Activated naive CD8-positive, alpha-beta T cell treated with anti-CD3 and anti-CD28 coated beads, Interleukin-2, amount 10 ng/mL, durations not matched to agents 7 days and 5 days (primary cell): ENCODE results near the gene DHX29. TPM values are rescaled to one million over a fixed set of nuclear protein-coding genes. Genes with fewer than 3 reads are reported as not detected.

Experiments
- ATAC-seq: fragments of 150-1000 bp; cut with Tn5 transposase; one replicate; pipeline ENCODE4 v1.10.0; 2021; ENCODE audit warnings: low read depth, moderate library complexity
- POLR2A ChIA-PET: fragments of 350-600 bp; sonication (Branson Sonifier 250); formaldehyde crosslinking; loops from one replicate; lab custom pipeline; 2021; ENCODE audit warnings: antibody characterized with exemption; lab: Charles Lee
- DNase-seq: peaks from one replicate; pipeline ENCODE4 v3.0.0; 2021
- H3K27ac Mint-ChIP-seq: one replicate; pipeline ENCODE4 v1.8.0; 2022; ENCODE audit warnings: mild to moderate bottlenecking, mixed read lengths
- H3K27me3 Mint-ChIP-seq: one replicate; pipeline ENCODE4 v1.8.0; 2022; ENCODE audit warnings: mild to moderate bottlenecking, moderate library complexity, mixed read lengths
- H3K36me3 Mint-ChIP-seq: one replicate; pipeline ENCODE4 v1.8.0; 2021; ENCODE audit warnings: mild to moderate bottlenecking, mixed read lengths
- H3K4me1 Mint-ChIP-seq: one replicate; pipeline ENCODE4 v1.8.0; 2021; ENCODE audit warnings: mixed read lengths
- H3K4me3 Mint-ChIP-seq: one replicate; pipeline ENCODE4 v1.8.0; 2022; ENCODE audit warnings: mild to moderate bottlenecking, moderate library complexity, mixed read lengths
- H3K9me3 Mint-ChIP-seq: one replicate; pipeline ENCODE4 v1.8.0; 2021; ENCODE audit warnings: mixed read lengths
- total RNA-seq, 2 experiments: library from RNA; stranded (reverse); gene quantifications; one replicate each; pipeline ENCODE4 v1.2.3, GENCODE V29; 2021

DHX29 gene
- total RNA-seq: 10 to 100 TPM; 17.4 to 18.9 TPM

DNA sequence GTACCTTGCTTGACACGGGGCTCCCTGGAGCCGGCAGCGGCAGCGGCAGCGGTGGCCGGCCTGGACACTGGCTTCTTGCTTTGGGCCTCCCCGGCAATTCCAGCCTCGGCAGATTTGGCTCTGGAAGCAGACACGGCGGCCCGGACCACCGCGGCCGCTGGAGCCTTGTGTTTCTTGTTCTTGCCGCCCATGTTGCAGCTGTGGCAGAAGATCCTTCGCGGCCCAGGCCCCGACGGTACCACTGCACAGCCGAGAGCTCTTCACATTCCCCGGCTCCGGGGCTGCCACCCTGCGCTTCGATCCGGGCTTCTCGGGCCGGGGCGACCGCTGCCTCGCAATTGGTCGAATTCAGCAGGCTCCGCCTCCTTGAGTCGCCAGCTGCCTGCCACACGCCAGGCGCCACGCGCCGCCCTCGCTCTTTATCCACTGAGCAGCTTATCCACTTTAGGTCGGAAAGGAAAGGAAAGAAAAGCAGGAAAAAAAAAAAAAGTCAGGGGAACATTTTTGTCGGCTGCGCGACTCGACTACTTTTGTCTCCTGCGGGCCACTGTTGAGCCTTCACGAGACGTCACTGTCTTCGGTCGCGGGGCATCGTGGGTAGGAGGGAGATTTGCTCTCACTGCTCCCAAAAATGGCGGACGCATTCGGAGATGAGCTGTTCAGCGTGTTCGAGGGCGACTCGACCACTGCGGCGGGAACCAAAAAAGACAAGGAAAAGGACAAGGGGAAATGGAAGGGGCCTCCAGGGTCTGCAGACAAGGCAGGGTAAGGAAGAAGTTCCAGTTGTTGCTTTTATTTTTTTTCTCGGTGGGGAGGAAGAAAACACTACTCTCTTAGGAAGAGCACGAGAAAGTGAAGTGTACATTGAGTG, at the start of gene DHX29, which contains the start of gene MTREX:
TSS of gene DHX29 (minus strand) at position 312 of the 871 bp plus-strand sequence. CDS start at position 191, 121 bp downstream.
TSS of gene MTREX (plus strand) at position 607 of the 871 bp plus-strand sequence. CDS start at position 632, 25 bp downstream.
- Mint-ChIP-seq H3K4me3 (no peak within 1 kb of the TSS), H3K9me3 (peaks cover 1% of the 10 kb centered on the region), H3K36me3 (peaks cover 21% of the 10 kb centered on the region), H3K27me3 (no peaks in the 10 kb centered on the region), H3K4me1 (peaks cover 12% of the 10 kb centered on the region), H3K27ac (no peak within 1 kb of the TSS)
- DNase-seq (peak; percentile 92), ATAC-seq (peak; percentile 97)
- POLR2A ChIA-PET: interaction anchor here (0.6 to 1.7 kb wide), 17 partner anchors 9 to 793 kb away, joined by 3 to 4 read pairs (median 3); no protein-coding TSS in a partner anchor

DNA sequence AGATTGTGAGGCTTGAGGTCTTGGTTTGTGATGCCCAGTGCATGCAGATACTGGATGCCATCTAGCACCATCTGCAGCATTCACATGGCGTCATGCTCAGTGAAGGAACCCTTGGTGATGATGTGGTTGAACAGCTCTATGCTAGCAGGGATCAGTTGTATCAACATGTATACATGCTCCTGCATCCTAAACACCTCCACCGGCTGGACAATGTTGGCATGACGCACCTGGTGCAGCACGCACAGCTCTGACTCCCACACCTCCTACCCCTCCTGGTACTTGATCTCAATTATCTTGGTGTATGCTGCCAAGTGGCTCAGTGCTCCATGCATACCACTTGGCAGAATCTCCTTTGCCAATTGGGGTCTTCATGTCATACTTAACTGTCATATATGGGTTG, 49.4 kb upstream of the DHX29 start:
- POLR2A ChIA-PET: no interaction called here
- Mint-ChIP-seq H3K4me3 (no peak overlapping the region), H3K27me3 (no peaks in the 10 kb centered on the region), H3K27ac (no peak overlapping the region), H3K9me3 (no peaks in the 10 kb centered on the region), H3K36me3 (peaks cover 44% of the 10 kb centered on the region), H3K4me1 (peaks cover 1% of the 10 kb centered on the region)
- ATAC-seq: no peak
- DNase-seq: no peak

- peaks cover 3% of the 10 kb centered on the region for H3K4me1 Mint-ChIP-seq
- peaks cover 43% of the 10 kb centered on the region for H3K36me3 Mint-ChIP-seq
- DNase-seq (no peak), ATAC-seq (no peak)
- POLR2A ChIA-PET: no interaction called here
- H3K9me3 Mint-ChIP-seq: no peaks in the 10 kb centered on the region
- H3K27me3 Mint-ChIP-seq: no peaks in the 10 kb centered on the region
- H3K4me3 Mint-ChIP-seq: no peak overlapping the region
- no peak overlapping the region for H3K27ac Mint-ChIP-seq
These were observed 43.3 kb upstream of the DHX29 start for GRCh38 chr5:55350754-55351153.

GRCh38 chr5:55347786-55348185, 40.3 kb upstream of the DHX29 start:
- DNase-seq: no peak
- Mint-ChIP-seq H3K4me1 (peaks cover 3% of the 10 kb centered on the region), H3K27ac (no peak overlapping the region), H3K9me3 (no peaks in the 10 kb centered on the region), H3K36me3 (peaks cover 32% of the 10 kb centered on the region), H3K4me3 (no peak overlapping the region), H3K27me3 (no peaks in the 10 kb centered on the region)
- no peak for ATAC-seq
- POLR2A ChIA-PET: no interaction called here

- peaks cover 24% of the 10 kb centered on the region for H3K36me3 Mint-ChIP-seq
- peaks cover 3% of the 10 kb centered on the region for H3K4me1 Mint-ChIP-seq
- DNase-seq (no peak), ATAC-seq (no peak)
- H3K27me3 Mint-ChIP-seq: no peaks in the 10 kb centered on the region
- no peak overlapping the region for H3K27ac Mint-ChIP-seq
- POLR2A ChIA-PET: no interaction called here
- no peak overlapping the region for H3K4me3 Mint-ChIP-seq
- H3K9me3 Mint-ChIP-seq: no peaks in the 10 kb centered on the region
These were observed 37.8 kb upstream of the DHX29 start for GRCh38 chr5:55345327-55345726.

DNA sequence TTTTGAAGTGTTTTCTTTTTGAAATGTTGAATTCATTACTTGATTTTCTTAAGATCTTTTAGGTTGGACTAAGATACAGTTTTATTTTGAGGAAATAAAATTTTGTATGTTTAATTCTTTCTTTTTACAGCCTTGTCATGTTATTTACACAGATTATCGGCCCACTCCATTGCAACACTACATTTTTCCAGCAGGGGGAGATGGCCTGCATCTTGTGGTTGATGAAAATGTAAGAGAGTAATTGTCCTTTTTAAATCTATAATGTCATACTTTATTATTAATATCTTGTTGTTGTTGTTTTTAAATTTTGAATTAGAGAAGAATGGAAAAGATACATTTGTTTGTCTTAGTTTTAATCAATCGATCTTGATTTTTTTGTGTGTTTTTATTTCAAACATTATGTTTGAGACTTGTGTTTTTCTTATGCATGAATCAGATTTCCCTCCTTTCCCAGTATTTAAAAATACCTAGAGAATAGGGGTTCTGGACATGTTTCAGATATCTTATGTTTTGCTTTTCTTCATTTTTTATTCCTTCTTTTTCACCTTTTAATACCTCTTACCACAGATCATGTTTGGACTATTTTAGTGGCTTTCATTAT, 37.0 kb upstream of the DHX29 start:
- H3K27me3 Mint-ChIP-seq: no peaks in the 10 kb centered on the region
- POLR2A ChIA-PET: no interaction called here
- H3K36me3 Mint-ChIP-seq: peaks cover 18% of the 10 kb centered on the region
- no peak overlapping the region for H3K27ac Mint-ChIP-seq
- H3K4me1 Mint-ChIP-seq: peaks cover 3% of the 10 kb centered on the region
- no peak for ATAC-seq
- no peaks in the 10 kb centered on the region for H3K9me3 Mint-ChIP-seq
- peak; percentile 48 for DNase-seq
- H3K4me3 Mint-ChIP-seq: no peak overlapping the region

DNA sequence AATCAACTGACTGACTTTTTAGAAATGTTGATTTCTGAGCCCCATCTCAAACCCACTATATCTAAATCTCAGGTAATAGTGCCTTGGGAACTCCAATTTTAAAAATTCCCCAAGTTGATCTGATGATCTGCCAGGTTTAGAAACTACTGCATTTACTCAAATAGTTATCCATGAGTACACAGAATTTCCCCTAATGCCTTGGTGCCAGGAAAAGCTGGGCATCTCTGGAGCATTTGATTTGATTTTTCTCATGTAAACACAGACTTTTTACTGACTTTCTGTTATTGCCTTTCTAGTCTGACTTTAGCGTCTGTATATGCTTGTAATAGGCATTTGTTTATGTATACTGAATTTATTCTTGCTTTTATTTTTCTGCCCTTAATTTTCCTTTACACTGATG, 36.1 kb upstream of the DHX29 start:
- POLR2A ChIA-PET: no interaction called here
- H3K4me1 Mint-ChIP-seq: peaks cover 8% of the 10 kb centered on the region
- DNase-seq (no peak), ATAC-seq (no peak)
- H3K4me3 Mint-ChIP-seq: no peak overlapping the region
- no peaks in the 10 kb centered on the region for H3K9me3 Mint-ChIP-seq
- H3K36me3 Mint-ChIP-seq: peaks cover 12% of the 10 kb centered on the region
- H3K27me3 Mint-ChIP-seq: no peaks in the 10 kb centered on the region
- H3K27ac Mint-ChIP-seq: no peak overlapping the region

DNA sequence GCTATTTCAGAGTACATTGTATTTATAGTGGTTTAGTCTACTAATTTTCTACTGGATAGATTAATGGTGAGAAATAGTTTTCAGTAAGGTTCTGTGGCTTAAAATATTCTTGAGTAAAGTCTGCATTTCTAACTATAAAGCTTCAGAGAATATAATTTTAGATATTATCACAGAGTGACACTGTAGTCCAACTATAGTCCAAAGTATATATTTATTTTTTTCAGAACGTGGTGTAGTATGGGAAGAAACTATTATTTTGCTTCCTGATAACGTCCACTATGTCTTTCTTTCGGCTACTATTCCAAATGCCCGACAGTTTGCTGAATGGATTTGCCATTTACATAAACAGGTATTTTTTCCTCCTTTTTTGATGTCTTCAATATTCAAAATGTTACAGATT, 35.6 kb upstream of the DHX29 start:
- ATAC-seq (no peak), DNase-seq (no peak)
- peaks cover 12% of the 10 kb centered on the region for H3K4me1 Mint-ChIP-seq
- H3K4me3 Mint-ChIP-seq: no peak overlapping the region
- no peak overlapping the region for H3K27ac Mint-ChIP-seq
- peaks cover 13% of the 10 kb centered on the region for H3K36me3 Mint-ChIP-seq
- POLR2A ChIA-PET: no interaction called here
- no peaks in the 10 kb centered on the region for H3K9me3 Mint-ChIP-seq
- no peaks in the 10 kb centered on the region for H3K27me3 Mint-ChIP-seq

DNA sequence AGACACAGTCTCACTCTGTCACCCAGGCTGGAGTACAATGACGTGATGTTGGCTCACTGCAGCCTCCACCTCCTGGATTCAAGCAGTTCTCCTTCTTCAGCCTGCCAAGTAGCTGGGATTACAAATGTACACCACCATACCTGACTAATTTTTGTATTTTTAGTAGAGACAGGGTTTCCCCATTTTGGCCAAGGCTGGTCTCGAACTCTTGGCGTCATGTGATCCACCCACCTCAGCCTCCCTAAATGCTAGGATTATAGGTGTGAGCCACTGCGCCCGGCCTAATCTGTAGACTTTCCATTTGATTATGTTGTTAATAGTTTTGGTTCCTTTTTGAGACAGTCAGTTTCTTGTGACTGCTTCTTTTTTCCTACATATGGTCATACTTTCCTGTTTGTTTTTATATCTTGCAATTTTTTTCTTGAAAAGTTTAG, 31.3 kb upstream of the DHX29 start:
- peak overlapping the region; percentile 2 for H3K27ac Mint-ChIP-seq
- DNase-seq (no peak), ATAC-seq (no peak)
- H3K9me3 Mint-ChIP-seq: no peaks in the 10 kb centered on the region
- POLR2A ChIA-PET: no interaction called here
- peaks cover 16% of the 10 kb centered on the region for H3K36me3 Mint-ChIP-seq
- no peaks in the 10 kb centered on the region for H3K27me3 Mint-ChIP-seq
- H3K4me1 Mint-ChIP-seq: peaks cover 14% of the 10 kb centered on the region
- H3K4me3 Mint-ChIP-seq: no peak overlapping the region

DNA sequence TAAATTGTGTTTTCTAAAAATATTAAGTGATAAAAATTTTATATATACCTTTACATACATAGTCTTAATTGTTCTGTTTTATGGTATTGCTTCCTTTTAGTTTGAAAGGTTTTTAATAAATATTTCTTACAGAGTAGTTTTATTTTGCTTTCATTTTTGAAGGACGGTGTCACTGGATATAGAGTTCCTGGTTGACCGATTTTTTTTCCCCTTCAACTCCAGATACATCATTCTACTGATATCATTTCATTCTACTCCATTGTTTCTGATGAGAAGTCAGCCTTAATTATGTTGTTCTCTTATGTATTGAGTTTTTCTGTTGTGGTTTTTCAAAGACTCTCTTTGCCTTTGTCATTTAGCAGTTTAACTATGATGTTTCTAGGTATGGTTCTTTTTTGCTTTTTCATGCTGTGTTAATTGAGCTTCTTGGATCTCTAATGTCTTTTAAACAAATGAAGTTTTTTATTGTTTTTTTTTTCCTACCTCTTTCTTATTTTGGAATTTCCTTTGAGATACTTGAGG, 30.7 kb upstream of the DHX29 start:
- no peak for DNase-seq

DNA sequence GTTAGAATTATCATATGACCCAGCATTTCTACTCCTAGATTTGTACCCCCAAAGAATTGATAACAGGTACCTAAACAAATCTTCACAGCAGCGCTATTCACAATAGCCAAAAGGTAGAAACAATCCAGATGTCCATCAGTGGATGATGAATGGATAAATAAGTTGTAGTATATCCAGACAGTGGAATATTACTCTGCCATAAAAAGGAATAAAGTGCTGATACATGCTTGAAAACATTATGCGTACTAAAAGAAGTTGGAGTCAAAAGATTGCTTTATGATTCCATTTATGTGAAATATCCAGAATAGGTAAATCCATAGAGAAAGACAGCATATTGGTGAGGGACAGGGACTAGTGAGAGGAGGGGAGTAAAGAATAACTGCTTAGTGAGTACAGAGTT, 26.3 kb upstream of the DHX29 start:
- Mint-ChIP-seq H3K4me3 (no peak overlapping the region), H3K27ac (no peak overlapping the region), H3K9me3 (no peaks in the 10 kb centered on the region), H3K36me3 (peaks cover 39% of the 10 kb centered on the region), H3K4me1 (peaks cover 14% of the 10 kb centered on the region), H3K27me3 (no peaks in the 10 kb centered on the region)
- ATAC-seq (no peak), DNase-seq (no peak)
- POLR2A ChIA-PET: no interaction called here

More for the DNA sequence above, 30.7 kb upstream of the DHX29 start:
- H3K4me1 Mint-ChIP-seq: peaks cover 14% of the 10 kb centered on the region
- ATAC-seq: no peak
- peaks cover 21% of the 10 kb centered on the region for H3K36me3 Mint-ChIP-seq
- no peaks in the 10 kb centered on the region for H3K9me3 Mint-ChIP-seq
- POLR2A ChIA-PET: no interaction called here
- H3K4me3 Mint-ChIP-seq: peak overlapping the region; percentile 60
- H3K27me3 Mint-ChIP-seq: no peaks in the 10 kb centered on the region
- H3K27ac Mint-ChIP-seq: peak overlapping the region; percentile 56

DNA sequence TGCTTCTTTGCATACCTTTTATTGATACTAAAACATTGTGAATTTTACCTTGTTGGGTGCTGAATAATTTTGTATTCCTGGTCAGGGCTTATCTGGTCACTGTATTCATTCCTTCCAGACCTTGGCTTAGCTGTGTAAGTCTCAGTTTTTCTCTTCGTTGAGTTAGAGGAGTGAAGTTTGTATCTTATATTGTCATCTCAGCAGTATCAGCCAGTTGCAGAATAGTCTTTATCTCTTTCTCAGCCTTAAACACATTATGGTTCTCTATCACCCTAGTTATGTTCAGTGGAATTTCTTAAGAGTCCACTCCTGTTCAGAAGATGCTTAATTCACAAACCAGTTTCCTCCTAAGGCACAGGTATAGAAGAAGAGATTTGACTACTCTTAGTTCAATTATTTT, 25.5 kb upstream of the DHX29 start:
- Mint-ChIP-seq H3K27ac (no peak overlapping the region), H3K4me3 (no peak overlapping the region), H3K27me3 (no peaks in the 10 kb centered on the region), H3K9me3 (no peaks in the 10 kb centered on the region), H3K4me1 (peaks cover 8% of the 10 kb centered on the region), H3K36me3 (peaks cover 35% of the 10 kb centered on the region)
- ATAC-seq (no peak), DNase-seq (no peak)
- POLR2A ChIA-PET: no interaction called here

GRCh38 chr5:55331321-55331720, 23.8 kb upstream of the DHX29 start:
- POLR2A ChIA-PET: no interaction called here
- Mint-ChIP-seq H3K36me3 (peaks cover 33% of the 10 kb centered on the region), H3K9me3 (no peaks in the 10 kb centered on the region)

More at GRCh38 chr5:55331321-55331720, 23.8 kb upstream of the DHX29 start:
- ATAC-seq: no peak
- no peak for DNase-seq
- no peak overlapping the region for H3K4me3 Mint-ChIP-seq
- no peak overlapping the region for H3K27ac Mint-ChIP-seq
- peaks cover 9% of the 10 kb centered on the region for H3K4me1 Mint-ChIP-seq
- H3K27me3 Mint-ChIP-seq: no peaks in the 10 kb centered on the region
